OCI-LY1 (cell line): Measurements from ENCODE around the gene RPL35A.

Experiments
- H2AFZ ChIP-seq: fragments of 200-600 bp; sonication (generic), shearing (Covaris generic); 2 replicates; pipeline ENCODE4 v1.6.0; 2014; ENCODE audit warnings: antibody characterized with exemption, mild to moderate bottlenecking, low read length
- H3F3A ChIP-seq: fragments of 200-600 bp; sonication (generic), shearing (Covaris generic); 2 replicates; pipeline ENCODE4 v1.6.0; 2014; ENCODE audit warnings: mild to moderate bottlenecking, antibody characterized with exemption, low read length, moderate library complexity; ENCODE audit not compliant: insufficient read depth
- H3K27ac ChIP-seq: fragments of 200-600 bp; sonication (generic); 2 replicates; pipeline ENCODE4 v1.5.1; 2014; ENCODE audit warnings: low read length, mixed run types, mild to moderate bottlenecking, low read depth; ENCODE audit not compliant: poor library complexity, severe bottlenecking
- H3K27me3 ChIP-seq: fragments of 200-600 bp; sonication (generic); 2 replicates; pipeline ENCODE4 v1.6.0; 2014; ENCODE audit warnings: antibody characterized with exemption, mild to moderate bottlenecking, low read length, moderate library complexity; ENCODE audit not compliant: insufficient read depth
- H3K36me3 ChIP-seq: fragments of 200-600 bp; sonication (generic); 2 replicates; pipeline ENCODE4 v1.6.1; 2014; ENCODE audit warnings: mild to moderate bottlenecking, antibody characterized with exemption, low read length, moderate library complexity, mixed read lengths; ENCODE audit not compliant: insufficient read depth
- H3K4me1 ChIP-seq: fragments of 200-600 bp; sonication (generic); 2 replicates; pipeline ENCODE4 v1.5.1; 2014; ENCODE audit warnings: mild to moderate bottlenecking, low read length, moderate library complexity; ENCODE audit not compliant: insufficient read depth, severe bottlenecking
- H3K4me2 ChIP-seq: fragments of 200-600 bp; sonication (generic), shearing (Covaris generic); 2 replicates; pipeline ENCODE4 v1.6.1; 2014; ENCODE audit warnings: low read length
- H3K4me3 ChIP-seq: fragments of 200-600 bp; sonication (generic); 2 replicates; pipeline ENCODE4 v1.5.1; 2014; ENCODE audit warnings: low read length, low read depth, mild to moderate bottlenecking, mixed read lengths; ENCODE audit not compliant: poor library complexity, severe bottlenecking
- H3K79me2 ChIP-seq: fragments of 200-600 bp; shearing (Covaris generic); 2 replicates; pipeline ENCODE4 v1.6.1; 2016; ENCODE audit warnings: mixed run types, low read length, mixed read lengths; ENCODE audit not compliant: insufficient read depth
- H3K9ac ChIP-seq: fragments of 200-600 bp; sonication (generic), shearing (Covaris generic); 2 replicates; pipeline ENCODE4 v1.6.1; 2014; ENCODE audit warnings: mild to moderate bottlenecking, low read length, mixed read lengths
- H3K9me2 ChIP-seq: fragments of 200-600 bp; sonication (generic), shearing (Covaris generic); 2 replicates; pipeline ENCODE4 v1.6.1; 2014; ENCODE audit warnings: low read depth, mild to moderate bottlenecking, low read length, mixed read lengths
- H3K9me3 ChIP-seq: fragments of 200-600 bp; shearing (Covaris generic); 2 replicates; pipeline ENCODE4 v1.6.1; 2014; ENCODE audit warnings: low read length, mixed read lengths
- H4K20me1 ChIP-seq: fragments of 200-600 bp; sonication (generic), shearing (Covaris generic); 2 replicates; pipeline ENCODE4 v1.6.0; 2016; ENCODE audit warnings: mild to moderate bottlenecking, low read length; ENCODE audit not compliant: insufficient read depth
- CTCF ChIP-seq: fragments of 200-600 bp; sonication (generic), shearing (Covaris generic); IDR thresholded peaks from 2 replicates; pipeline ENCODE4 v1.5.1; 2017; ENCODE audit warnings: mild to moderate bottlenecking, antibody characterized with exemption, low read length, moderate library complexity, mixed read lengths
- EZH2 ChIP-seq: fragments of 200-600 bp; sonication (generic), shearing (Covaris generic); IDR thresholded peaks from 2 replicates; pipeline ENCODE4 v1.8.0; 2017; ENCODE audit warnings: borderline replicate concordance, mixed run types, mild to moderate bottlenecking, antibody characterized with exemption, low read length, moderate library complexity, mixed read lengths

RPL35A gene

GRCh38 chr3:197942956-197943556, 6.9 kb upstream of the RPL35A start:
- H3K36me3 ChIP-seq: no peaks in the 10 kb centered on the region
- H2AFZ ChIP-seq: no peak overlapping the region
- no peaks in the 10 kb centered on the region for H3K9me2 ChIP-seq
- H3K9ac ChIP-seq: no peak overlapping the region
- no peaks in the 10 kb centered on the region for H3F3A ChIP-seq
- no peak for TF ChIP-seq EZH2
- TF ChIP-seq CTCF: peak; percentile 96
- H4K20me1 ChIP-seq: no peaks in the 10 kb centered on the region
- H3K9me3 ChIP-seq: no peaks in the 10 kb centered on the region
- H3K4me2 ChIP-seq: no peak overlapping the region
- no peaks in the 10 kb centered on the region for H3K4me1 ChIP-seq
- no peaks in the 10 kb centered on the region for H3K27me3 ChIP-seq
- H3K79me2 ChIP-seq: no peaks in the 10 kb centered on the region
- H3K27ac ChIP-seq: no peak overlapping the region
- H3K4me3 ChIP-seq: no peak overlapping the region

DNA sequence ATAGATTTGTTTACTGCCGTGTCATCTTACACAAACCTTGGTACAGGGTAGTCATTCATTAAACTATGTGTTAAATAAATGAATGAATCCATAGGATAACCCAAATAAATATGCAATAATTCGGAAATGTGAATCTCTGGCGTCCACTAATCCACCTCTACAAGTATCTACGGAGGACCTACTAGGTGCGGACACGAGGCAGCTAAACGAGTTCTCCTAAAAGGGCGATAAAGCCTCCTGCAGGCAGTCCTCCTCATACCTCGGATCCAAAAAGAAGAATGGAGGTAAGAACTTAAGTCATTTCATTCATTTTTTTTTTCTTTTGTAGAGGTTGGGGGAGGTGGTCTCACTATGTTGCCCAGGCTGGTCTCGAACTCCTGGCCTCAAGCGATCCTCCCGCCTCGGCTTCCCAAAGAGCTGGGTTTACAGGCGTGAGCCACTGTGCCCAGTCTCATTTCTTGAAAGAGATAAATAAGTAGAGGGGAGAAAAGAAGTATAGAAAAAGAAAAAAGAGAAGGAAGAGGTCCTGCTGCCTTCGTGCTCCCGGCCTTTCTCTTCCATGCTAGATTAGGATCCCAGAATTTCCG, 706 bp upstream of the RPL35A start:
- H2AFZ ChIP-seq: peak overlapping the region; percentile 12; the same call in 1 of the 2 replicates
- H3K4me2 ChIP-seq: peak overlapping the region; percentile 79
- peaks cover 20% of the 10 kb centered on the region for H3K79me2 ChIP-seq
- peak overlapping the region; percentile 81 for H3K4me3 ChIP-seq
- TF ChIP-seq EZH2 (no peak), CTCF (no peak)
- H3K9me3 ChIP-seq: no peaks in the 10 kb centered on the region
- H3K27ac ChIP-seq: no peak overlapping the region
- H3K36me3 ChIP-seq: peaks cover 40% of the 10 kb centered on the region
- H3K27me3 ChIP-seq: no peaks in the 10 kb centered on the region
- peaks cover 25% of the 10 kb centered on the region for H3K4me1 ChIP-seq
- H4K20me1 ChIP-seq: no peaks in the 10 kb centered on the region
- H3K9ac ChIP-seq: peak overlapping the region; percentile 92
- no peaks in the 10 kb centered on the region for H3F3A ChIP-seq
- no peaks in the 10 kb centered on the region for H3K9me2 ChIP-seq

- Histone ChIP-seq H4K20me1 (no peaks in the 10 kb centered on the region), H3K4me2 (peak overlapping the region; percentile 79), H2AFZ (no peak overlapping the region), H3K79me2 (peaks cover 20% of the 10 kb centered on the region), H3K9me3 (no peaks in the 10 kb centered on the region), H3F3A (no peaks in the 10 kb centered on the region), H3K9me2 (no peaks in the 10 kb centered on the region), H3K4me3 (peak overlapping the region; percentile 81), H3K36me3 (peaks cover 54% of the 10 kb centered on the region), H3K4me1 (peaks cover 25% of the 10 kb centered on the region), H3K27me3 (no peaks in the 10 kb centered on the region), H3K9ac (peak overlapping the region; percentile 92), H3K27ac (peak overlapping the region; percentile 61)
- TF ChIP-seq EZH2 (no peak), CTCF (no peak)
These were observed 679 bp downstream of the RPL35A start for GRCh38 chr3:197950677-197951061.
